Motor neuron (in vitro differentiated cells): ENCODE data around the gene CRADD. TPM values are rescaled to one million over a fixed set of nuclear protein-coding genes. Genes with fewer than 3 reads are reported as not detected.
"Not testable (repeated sequence)": the region's sequence is repeated elsewhere in the genome, so short reads cannot be mapped to it uniquely, and the experiment has no call there.

Experiments
- ATAC-seq, 8 experiments: fragments of 200-7000 bp; cut with Tn5 transposase; replicated peaks in 6 of 8; 2 replicates each; pipeline ENCODE4 v1.8.0; 2021; ENCODE audit warnings: mild to moderate bottlenecking in 8 of 8, moderate library complexity in 8 of 8
- H3K27ac ChIP-seq, 2 donors: fragments of 250-450 bp; sonication (Bioruptor Pico); 2 replicates each; pipeline ENCODE4 v1.9.0; 2021; ENCODE audit warnings: antibody characterized with exemption in 2 of 2, mild to moderate bottlenecking in 2 of 2, moderate library complexity in 1 of 2
- H3K4me1 ChIP-seq, 2 donors: fragments of 250-450 bp; sonication (Bioruptor Pico); replicated peaks in 1 of 2; 2 replicates each; pipeline ENCODE4 v1.6.1; 2021; ENCODE audit warnings: antibody characterized with exemption in 2 of 2, mild to moderate bottlenecking in 2 of 2, moderate library complexity in 1 of 2
- H3K4me3 ChIP-seq, 5 donors: fragments of 250-450 bp; sonication (Bioruptor Pico); 2 replicates each; pipeline ENCODE4 v1.9.0; 2021; ENCODE audit warnings: antibody characterized with exemption in 5 of 5, mild to moderate bottlenecking in 5 of 5, moderate library complexity in 4 of 5
- WGBS, 10 experiments: fragments of 450-650 bp; shearing (Covaris generic); methylation state at CpG; one replicate each; pipeline ENCODE4 v1.0.0; 2022; 5-methylcytosine and 5-hydroxymethylcytosine counted together
- in situ Hi-C, 9 experiments: fragments of 400-800 bp; cut with MboI; loops; one replicate each; pipeline ENCODE4 v1.15.0; 2021; ENCODE audit warnings: low sequenced_read_pairs in 9 of 9, low pct_unique_long_range_greater_than_20kb in 2 of 9; ENCODE audit not compliant: unreplicated experiment in 9 of 9
- total RNA-seq, 8 experiments: library from RNA; unstranded; fragments of 300-600 nt; gene quantifications; 2 replicates each; pipeline versions ENCODE4 v1.2.3 to v1.2.4, GENCODE V29; 2022

CRADD gene
- total RNA-seq, 8 experiments from 2014 or later, result 8.0 to 21.3 (median 10.4) TPM

DNA sequence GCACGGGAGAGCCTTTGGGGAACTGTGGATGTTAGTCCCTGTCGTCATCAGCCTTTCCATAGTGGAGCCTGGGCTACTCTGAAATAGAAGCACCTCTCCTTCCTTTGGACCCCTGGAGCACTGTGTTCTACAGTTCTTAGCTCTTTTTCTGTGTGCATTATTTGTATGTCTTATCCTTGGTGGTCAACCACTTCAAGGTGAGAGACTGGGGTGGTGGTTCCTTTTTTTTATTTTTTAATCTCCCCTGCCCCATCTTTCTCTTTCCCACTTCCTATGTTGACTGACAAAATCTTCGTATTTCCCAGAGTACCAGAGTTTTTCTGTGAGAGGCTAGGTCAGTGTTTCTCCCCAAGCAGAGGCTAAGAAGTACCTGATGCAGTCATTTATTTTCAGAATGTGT lies 111.7 kb downstream of the CRADD start:
- WGBS, 10 experiments, result 40 to 100% (median 92%) methylated on average over 1 to 3 of the region's 3 CpGs; no CpG with 5 or more reads in 2 of the 10 experiments
- Histone ChIP-seq H3K27ac (no peak overlapping the region), H3K4me3 (no peak overlapping the region), H3K4me1 (peaks cover 16 to 20% of the 10 kb centered on the region in 2 donors)
- no peak for ATAC-seq
- in situ Hi-C loops, result no loop called here

DNA sequence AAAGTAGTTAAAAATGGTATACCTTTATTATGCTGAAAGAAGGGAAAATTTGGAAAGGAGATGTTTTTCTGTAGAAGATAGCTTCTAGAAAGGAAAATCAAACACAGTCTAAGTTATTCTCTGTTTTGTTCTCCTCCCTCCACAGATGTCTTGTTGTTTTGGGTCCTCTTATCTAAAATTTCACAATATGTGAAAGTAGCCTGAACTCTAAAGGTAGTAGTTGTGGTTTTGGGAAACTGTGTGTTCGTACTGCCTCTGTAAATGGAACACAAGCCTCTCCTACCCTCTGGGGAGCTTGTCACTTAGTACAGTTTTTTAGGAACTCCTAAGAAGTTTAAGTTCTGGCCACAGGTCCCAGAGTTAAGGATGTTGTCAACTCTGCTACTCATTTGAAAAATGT lies 112.6 kb downstream of the CRADD start:
- ATAC-seq, result no peak
- Histone ChIP-seq H3K4me3 (no peak overlapping the region), H3K4me1 (peaks cover 6 to 11% of the 10 kb centered on the region in 2 donors), H3K27ac (no peak overlapping the region)
- in situ Hi-C loops, result no loop called here
- WGBS, 10 experiments, result 63 to 100% (median 86%) methylated on average over 1 of the region's 1 CpG; no CpG with 5 or more reads in 5 of the 10 experiments

DNA sequence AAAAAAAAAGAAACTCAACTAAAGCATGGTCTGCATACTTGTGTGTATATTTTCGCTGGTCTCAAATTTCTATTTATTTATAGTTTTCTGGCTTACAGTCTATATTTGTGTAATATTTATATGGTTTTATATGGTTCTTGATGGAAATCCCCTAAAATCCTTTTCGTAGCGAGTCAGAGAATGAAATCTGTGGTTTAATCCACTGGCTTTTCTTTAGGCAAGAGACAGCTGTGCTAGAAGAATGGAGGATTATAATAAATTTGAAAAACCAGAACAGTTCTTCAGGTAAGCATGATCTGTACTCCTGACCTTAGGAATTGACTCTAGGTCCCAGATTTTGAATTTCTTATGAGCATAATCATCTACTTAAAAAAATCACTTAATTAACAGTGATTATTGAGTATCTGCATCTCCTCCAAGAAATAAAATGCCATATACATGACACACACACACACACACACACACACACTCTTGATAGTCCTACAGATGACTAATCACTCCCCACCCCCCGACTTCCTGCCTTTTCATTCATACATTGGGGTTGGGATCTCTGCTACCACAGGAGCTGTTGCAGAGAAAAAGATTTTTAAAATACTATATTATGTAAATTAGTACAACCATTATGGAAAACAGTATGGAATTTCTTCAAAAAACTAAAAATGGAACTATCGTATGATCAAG lies 113.4 kb downstream of the CRADD start:
- WGBS, 10 experiments, result 33 to 100% (median 83%) methylated on average over 1 to 5 of the region's 5 CpGs; no CpG with 5 or more reads in 1 of the 10 experiments
- no peak for ATAC-seq
- Histone ChIP-seq H3K4me3 (no peak overlapping the region), H3K27ac (no peak overlapping the region), H3K4me1 (peaks cover 2% of the 10 kb centered on the region in 2 donors)
- in situ Hi-C loops, result no loop called here

DNA sequence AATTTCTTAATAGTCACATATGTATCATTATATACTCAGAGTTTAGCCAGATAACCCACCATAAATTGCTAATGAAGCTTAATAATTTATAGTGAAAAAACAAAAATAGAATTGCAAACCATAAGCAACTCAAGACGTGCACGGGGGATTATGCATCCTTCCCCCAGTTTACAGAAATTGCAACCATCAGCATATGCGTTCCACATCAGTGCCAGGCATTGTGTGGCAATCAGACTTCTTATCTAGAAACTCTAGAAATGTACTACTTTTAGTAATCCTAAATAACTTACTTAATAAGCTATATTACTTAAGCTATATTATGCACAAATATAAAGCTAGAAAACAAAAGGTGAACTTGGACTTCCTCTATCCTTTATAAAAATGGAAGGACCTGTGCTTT lies 115.8 kb downstream of the CRADD start:
- no peak overlapping the region for H3K4me3 ChIP-seq
- in situ Hi-C loops, result no loop called here
- ATAC-seq, result no peak
- no peak overlapping the region for H3K27ac ChIP-seq
- WGBS, 10 experiments, result 77 to 100% (median 89%) methylated on average over 1 to 3 of the region's 3 CpGs; no CpG with 5 or more reads in 2 of the 10 experiments
- H3K4me1 ChIP-seq, result no peaks in the 10 kb centered on the region

DNA sequence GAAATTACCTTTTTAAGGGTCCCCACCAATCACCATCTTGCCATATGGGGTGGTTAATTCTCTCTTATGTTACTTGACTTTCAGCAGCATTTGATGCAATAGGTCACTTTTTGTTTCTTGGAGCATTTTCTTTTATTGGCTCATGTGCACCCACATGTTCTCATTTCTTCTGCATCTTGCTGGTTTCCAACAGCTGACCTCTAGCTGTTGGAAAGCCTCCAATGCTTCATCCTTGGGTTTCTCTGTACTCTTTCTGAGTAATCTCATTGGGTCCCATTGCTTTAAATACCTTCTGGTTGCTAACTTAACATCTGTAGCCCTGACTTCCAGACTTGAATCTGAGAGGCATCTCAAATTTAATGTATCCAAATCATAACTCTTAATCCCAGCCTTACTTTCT lies 116.8 kb downstream of the CRADD start:
- no peak overlapping the region for H3K4me3 ChIP-seq
- no peak for ATAC-seq
- in situ Hi-C loops, result no loop called here
- H3K4me1 ChIP-seq, result no peaks in the 10 kb centered on the region
- H3K27ac ChIP-seq, result no peak overlapping the region

DNA sequence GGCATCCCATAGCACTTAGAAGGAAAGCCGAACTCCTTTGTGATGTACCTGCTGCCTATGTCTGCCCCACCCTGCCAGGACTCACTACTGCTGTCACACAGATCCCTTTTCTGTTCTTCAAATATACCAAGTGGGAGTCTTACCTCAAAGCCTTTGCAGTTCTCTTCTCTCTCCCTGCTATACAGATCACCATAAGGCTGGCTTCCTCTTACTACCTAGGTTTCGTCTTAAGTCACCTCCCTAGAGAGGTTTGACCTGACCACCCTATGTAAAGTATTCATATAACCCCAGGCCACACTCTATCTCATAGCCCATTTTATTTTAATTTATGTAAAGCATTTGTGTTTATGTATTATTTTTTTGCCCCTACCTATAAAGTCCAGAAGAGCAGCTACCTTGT lies 117.6 kb downstream of the CRADD start:
- no peak for ATAC-seq
- Histone ChIP-seq H3K4me3 (no peak overlapping the region), H3K4me1 (no peaks in the 10 kb centered on the region), H3K27ac (no peak overlapping the region)
- in situ Hi-C loops, result no loop called here
- WGBS, 10 experiments, result 40 to 100% (median 100%) methylated on average over 1 to 2 of the region's 2 CpGs; no CpG with 5 or more reads in 2 of the 10 experiments

DNA sequence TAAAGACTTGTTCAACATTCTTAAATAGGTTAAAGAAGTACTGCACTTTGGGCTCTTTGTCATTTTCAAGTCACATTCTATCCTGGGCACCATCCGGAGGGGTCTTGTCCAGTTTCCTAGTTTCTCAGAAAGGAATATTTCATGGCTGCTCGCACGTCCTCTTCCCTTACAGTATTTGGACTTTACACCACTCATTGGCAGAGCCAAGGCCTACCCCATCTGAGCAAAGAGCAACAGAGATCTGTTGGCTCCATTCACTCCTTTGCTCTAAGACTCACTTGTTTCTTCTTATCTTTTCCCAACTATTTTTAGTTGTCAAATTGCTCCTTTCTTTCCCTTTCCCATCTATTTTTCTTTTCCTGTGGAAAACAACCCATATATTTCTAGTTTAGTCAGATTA lies 118.2 kb downstream of the CRADD start:
- Histone ChIP-seq H3K4me3 (no peak overlapping the region), H3K27ac (no peak overlapping the region), H3K4me1 (no peaks in the 10 kb centered on the region)
- in situ Hi-C loops, result no loop called here
- 87 to 100% (median 98%) methylated on average over 1 to 3 of the region's 3 CpGs for WGBS, 10 experiments
- ATAC-seq, result no peak

DNA sequence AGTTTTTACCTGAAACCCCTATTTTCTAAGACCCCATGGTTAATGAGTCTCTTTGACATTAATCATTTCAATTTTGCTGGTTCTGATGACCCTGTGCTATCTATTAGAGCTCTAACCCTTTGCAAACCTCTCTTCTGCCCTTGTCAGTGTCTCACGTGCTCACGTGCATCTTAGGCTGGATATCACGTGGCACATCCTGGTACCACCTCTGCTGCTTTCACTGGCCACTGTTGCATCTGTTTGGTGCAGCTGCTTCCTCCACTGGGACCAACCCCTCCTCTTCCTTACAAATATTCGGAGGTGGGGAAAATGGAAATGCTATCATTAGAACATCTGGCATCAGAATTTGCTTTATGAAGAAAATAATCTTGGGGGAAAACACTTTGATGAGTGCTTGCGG lies 119.6 kb downstream of the CRADD start:
- no peak for ATAC-seq
- WGBS, 10 experiments, result 33 to 100% (median 76%) methylated on average over 1 to 5 of the region's 5 CpGs
- Histone ChIP-seq H3K4me3 (no peak overlapping the region), H3K4me1 (no peaks in the 10 kb centered on the region), H3K27ac (no peak overlapping the region)
- in situ Hi-C loops, result no loop called here

DNA sequence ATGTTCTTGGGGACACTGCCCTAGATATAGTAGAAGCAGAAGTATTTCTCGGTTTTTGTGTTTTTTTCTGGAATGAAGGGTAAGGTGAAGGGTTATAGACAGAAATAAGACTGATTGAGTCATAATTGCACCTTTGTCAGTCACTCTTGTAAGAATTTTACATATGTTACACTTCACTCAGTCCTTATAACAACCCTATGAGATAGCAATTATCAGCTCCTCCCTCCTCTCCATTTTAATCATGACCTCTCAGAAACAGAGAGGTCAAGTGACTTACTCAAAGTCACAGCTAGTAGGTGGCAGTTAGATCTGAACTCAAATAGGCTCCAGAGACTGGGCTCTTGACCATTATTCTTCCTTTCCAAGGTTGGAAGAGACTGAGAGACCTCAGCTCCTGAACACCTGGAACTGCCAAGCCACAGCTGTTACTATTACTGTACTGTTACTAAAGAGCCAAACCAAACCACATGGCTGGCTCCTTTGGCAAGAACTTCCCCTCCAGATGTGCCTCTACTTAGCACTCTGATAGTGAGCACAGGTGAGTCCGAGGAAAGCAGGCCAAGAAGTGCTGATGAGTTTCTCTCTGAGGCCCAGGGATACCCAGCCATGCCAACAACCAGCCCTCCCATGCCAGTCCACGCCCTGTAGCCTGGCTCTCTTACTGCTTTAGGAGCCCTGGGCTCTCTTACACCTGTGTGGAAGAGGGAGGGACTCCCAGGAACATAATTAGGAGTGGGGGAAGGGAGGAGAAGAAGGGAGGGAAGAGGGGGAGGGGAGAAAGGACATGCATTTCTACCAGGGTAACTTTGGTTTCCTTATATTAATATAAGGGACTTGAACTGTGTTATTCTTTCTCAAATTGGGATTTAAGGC lies 121.3 kb downstream of the CRADD start:
- Histone ChIP-seq H3K27ac (no peak overlapping the region), H3K4me1 (no peaks in the 10 kb centered on the region), H3K4me3 (no peak overlapping the region)
- in situ Hi-C loops, result no loop called here
- WGBS, 10 experiments, result 29 to 91% (median 78%) methylated on average over 1 to 3 of the region's 3 CpGs; no CpG with 5 or more reads in 3 of the 10 experiments
- ATAC-seq, result no peak

DNA sequence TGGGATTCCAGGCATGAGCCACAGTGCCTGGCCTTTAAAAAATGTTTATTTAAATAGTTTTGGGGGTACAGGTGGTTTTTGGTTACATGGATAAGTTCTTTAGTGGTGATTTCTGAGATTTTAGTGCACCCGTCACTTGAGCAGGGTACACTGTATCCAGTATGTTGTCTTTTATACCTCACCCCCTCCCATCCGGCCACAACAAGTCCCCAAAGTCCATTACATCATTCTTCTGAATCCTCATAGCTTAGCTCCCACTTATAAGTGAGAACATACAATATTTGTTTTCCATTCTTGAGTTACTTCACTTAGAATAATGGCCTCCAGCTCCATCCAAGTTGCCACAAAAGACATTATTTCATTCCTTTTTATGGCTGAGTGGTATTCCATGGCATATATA lies 124.5 kb downstream of the CRADD start:
- 67 to 100% (median 100%) methylated on average over 1 to 2 of the region's 2 CpGs; no CpG with 5 or more reads in 4 of the 10 experiments for WGBS, 10 experiments
- H3K4me3 ChIP-seq, in situ Hi-C loops, ATAC-seq, H3K27ac ChIP-seq: not testable (repeated sequence)
- peaks cover 13 to 17% of the 10 kb centered on the region in 2 donors for H3K4me1 ChIP-seq

DNA sequence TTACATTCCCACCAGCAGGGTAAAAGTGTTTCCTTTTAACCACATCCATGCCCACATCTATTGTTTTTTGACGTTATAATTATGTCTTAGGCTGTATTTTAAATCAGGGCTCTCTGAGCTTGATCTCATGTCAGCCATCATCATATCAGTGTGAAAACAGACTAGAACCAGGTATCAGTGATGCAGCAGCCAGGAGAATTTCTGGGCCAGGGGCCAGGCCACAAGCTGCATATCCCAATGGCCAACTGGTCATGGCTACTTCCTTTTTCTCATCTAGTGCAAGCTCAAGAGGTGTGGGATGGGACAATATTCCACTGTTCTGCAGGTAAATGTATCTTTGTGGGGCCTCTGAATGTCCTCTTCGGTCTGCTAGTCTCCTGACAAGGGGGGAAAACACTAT lies 125.1 kb downstream of the CRADD start:
- no peak overlapping the region for H3K27ac ChIP-seq

DNA sequence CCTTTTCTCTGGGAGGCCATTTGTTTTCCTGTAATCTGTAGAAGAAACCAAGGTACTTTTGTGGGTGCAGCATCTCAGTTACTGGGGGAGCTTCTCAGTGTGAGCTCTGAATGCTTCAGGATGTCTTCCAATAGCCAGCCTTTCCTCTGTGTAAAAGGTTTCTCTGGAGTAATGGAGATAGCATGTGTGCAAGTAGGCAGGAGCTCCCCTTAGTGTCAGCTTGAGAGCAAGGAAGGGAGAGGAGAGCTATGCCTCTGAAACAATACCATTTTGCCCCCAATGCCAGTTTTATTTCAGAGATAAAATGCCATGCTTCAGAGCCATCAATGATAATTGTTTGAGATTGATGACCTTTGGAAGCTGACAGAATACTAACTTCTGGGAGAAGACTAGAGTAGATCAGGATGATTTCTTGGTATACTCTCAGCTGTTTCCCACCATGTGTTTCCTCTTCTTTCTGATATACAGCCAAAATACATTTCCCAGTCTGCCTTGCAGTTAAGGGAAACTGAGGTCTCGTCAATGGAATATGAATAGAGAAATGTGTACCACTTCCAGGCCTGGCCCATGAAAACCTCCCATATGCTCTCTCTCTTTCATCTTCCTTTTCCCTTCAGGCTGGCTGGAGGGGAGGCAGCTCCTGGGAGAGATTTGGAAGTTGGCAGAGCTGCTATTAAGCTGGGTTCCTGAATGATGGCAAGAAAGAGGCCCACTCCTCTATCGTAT lies 125.7 kb downstream of the CRADD start:
- ATAC-seq, result peak; percentile 25 to 60 (median 44)

More for the DNA sequence above, 125.1 kb downstream of the CRADD start:
- in situ Hi-C loops, result no loop called here
- Histone ChIP-seq H3K4me1 (peaks cover 13 to 17% of the 10 kb centered on the region in 2 donors), H3K4me3 (no peak overlapping the region)
- ATAC-seq, result no peak
- 80 to 100% (median 92%) methylated on average over 1 to 2 of the region's 2 CpGs; no CpG with 5 or more reads in 3 of the 10 experiments for WGBS, 10 experiments

DNA sequence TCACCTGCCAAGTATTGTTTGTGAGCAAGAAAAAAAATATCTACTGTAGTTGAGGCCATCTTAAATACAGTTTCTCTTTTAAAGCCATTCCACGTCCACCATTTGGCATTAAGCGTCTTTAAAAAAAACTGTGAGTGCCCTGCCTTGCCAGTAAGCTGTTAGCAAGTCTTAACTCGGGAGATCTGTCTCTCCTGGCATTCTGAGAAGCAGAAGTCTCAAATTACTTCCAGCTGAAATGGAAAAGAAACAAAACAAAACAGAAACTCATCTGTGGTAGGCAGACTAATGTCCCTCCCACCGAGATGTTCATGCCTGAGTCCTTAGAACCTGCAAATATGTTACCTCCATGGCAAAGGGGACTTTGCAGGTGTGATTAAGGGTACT lies 126.2 kb downstream of the CRADD start:
- Histone ChIP-seq H3K27ac (no peak overlapping the region), H3K4me1 (peaks cover 13 to 17% of the 10 kb centered on the region in 2 donors), H3K4me3 (no peak overlapping the region)
- in situ Hi-C loops, result no loop called here
- WGBS, 10 experiments, result 0 to 90% (median 61%) methylated on average over 1 to 4 of the region's 4 CpGs; no CpG with 5 or more reads in 2 of the 10 experiments
- peak in 3 of 8 experiments; percentile 84 to 93 (median 89) for ATAC-seq

More for the DNA sequence above, 125.7 kb downstream of the CRADD start:
- no peak overlapping the region for H3K27ac ChIP-seq
- 21 to 100% (median 80%) methylated on average over 1 to 2 of the region's 2 CpGs; no CpG with 5 or more reads in 1 of the 10 experiments for WGBS, 10 experiments
- peaks cover 13 to 17% of the 10 kb centered on the region in 2 donors for H3K4me1 ChIP-seq
- in situ Hi-C loops, result no loop called here
- no peak overlapping the region for H3K4me3 ChIP-seq
